Natural killer cell (primary cell): ENCODE results near the gene DIPK1A. TPM values are rescaled to one million over a fixed set of nuclear protein-coding genes. Genes with fewer than 3 reads are reported as not detected.

Source experiments
- ATAC-seq, 3 donors: fragments of 150-1000 bp in 2 of 3; fragments of 200-7000 bp in 1 of 3; cut with Tn5 transposase; 1 replicate in 1 of 3; 2 replicates in 2 of 3; pipeline ENCODE4 v1.10.0; 2021; ENCODE audit warnings: mild to moderate bottlenecking in 2 of 3, moderate library complexity in 2 of 3
- DNase-seq, 2 donors: peaks; one replicate each; pipeline versions ENCODE4 v3.0.0 to v3.0.0-alpha.2; 2013 to 2021; ENCODE audit warnings: mixed read lengths in 1 of 2
- H3K27ac ChIP-seq: one replicate; pipeline ENCODE4 v1.5.1; 2013; ENCODE audit warnings: mild to moderate bottlenecking, low read length
- H3K27me3 ChIP-seq: one replicate; pipeline ENCODE4 v1.6.1; 2013; ENCODE audit warnings: low read length; ENCODE audit not compliant: control insufficient read depth, insufficient read depth
- H3K36me3 ChIP-seq: one replicate; pipeline ENCODE4 v1.6.1; 2013; ENCODE audit warnings: low read length; ENCODE audit not compliant: control insufficient read depth, insufficient read depth
- H3K4me1 ChIP-seq: one replicate; pipeline ENCODE4 v1.6.1; 2013; ENCODE audit warnings: low read length; ENCODE audit not compliant: control insufficient read depth, insufficient read depth
- H3K4me3 ChIP-seq: one replicate; pipeline ENCODE4 v1.5.1; 2013; ENCODE audit warnings: low read length
- H3K9me3 ChIP-seq: one replicate; pipeline ENCODE4 v1.6.1; 2013; ENCODE audit warnings: low read length; ENCODE audit not compliant: control insufficient read depth, insufficient read depth
- H3K27ac Mint-ChIP-seq, 2 donors: one replicate each; pipeline ENCODE4 v1.8.0; 2022; ENCODE audit warnings: mild to moderate bottlenecking in 2 of 2, mixed read lengths in 2 of 2, moderate library complexity in 1 of 2
- H3K27me3 Mint-ChIP-seq, 2 donors: one replicate each; pipeline ENCODE4 v1.8.0; 2022; ENCODE audit warnings: low read depth in 2 of 2, mixed read lengths in 2 of 2
- H3K36me3 Mint-ChIP-seq: one replicate; pipeline ENCODE4 v1.8.0; 2022; ENCODE audit warnings: mixed read lengths
- H3K4me1 Mint-ChIP-seq, 2 donors: one replicate each; pipeline ENCODE4 v1.8.0; 2022; ENCODE audit warnings: mixed read lengths in 2 of 2
- H3K4me3 Mint-ChIP-seq: one replicate; pipeline ENCODE4 v1.8.0; 2022; ENCODE audit warnings: mild to moderate bottlenecking, moderate library complexity, mixed read lengths
- H3K9me3 Mint-ChIP-seq, 2 donors: one replicate each; pipeline ENCODE4 v1.8.0; 2022; ENCODE audit warnings: mixed read lengths in 2 of 2
- WGBS: methylation state at CpG from one replicate; pipeline ENCODE4 v1.1.7; 2013; ENCODE audit warnings: missing lambda C conversion rate; ENCODE audit not compliant: insufficient coverage; 5-methylcytosine and 5-hydroxymethylcytosine counted together
- intact Hi-C: fragments of 100-400 bp; cut with micrococcal nuclease; formaldehyde crosslinking; loops from one replicate; pipeline ENCODE4 v1.14.2; 2022
- total RNA-seq, 4 donors: library from RNA; stranded (reverse); fragments of 120-200 nt in 1 of 4; gene quantifications; one replicate each; pipeline versions ENCODE4 v1.2.3 to v1.2.4, GENCODE V29; 2013 to 2022
- TF ChIP-seq, protein P1 (sequence below): fragments of 200-600 bp; IDR thresholded peaks from one replicate; pipeline ENCODE4 v1.8.0; 2022; ENCODE audit warnings: antibody characterized with exemption

The DIPK1A gene
- total RNA-seq, 3 donors from 2014 or later (not counting 1 experiment from before 2014, with no cell fraction given), result 7.0 to 11.3 (median 11.2) TPM

DNA sequence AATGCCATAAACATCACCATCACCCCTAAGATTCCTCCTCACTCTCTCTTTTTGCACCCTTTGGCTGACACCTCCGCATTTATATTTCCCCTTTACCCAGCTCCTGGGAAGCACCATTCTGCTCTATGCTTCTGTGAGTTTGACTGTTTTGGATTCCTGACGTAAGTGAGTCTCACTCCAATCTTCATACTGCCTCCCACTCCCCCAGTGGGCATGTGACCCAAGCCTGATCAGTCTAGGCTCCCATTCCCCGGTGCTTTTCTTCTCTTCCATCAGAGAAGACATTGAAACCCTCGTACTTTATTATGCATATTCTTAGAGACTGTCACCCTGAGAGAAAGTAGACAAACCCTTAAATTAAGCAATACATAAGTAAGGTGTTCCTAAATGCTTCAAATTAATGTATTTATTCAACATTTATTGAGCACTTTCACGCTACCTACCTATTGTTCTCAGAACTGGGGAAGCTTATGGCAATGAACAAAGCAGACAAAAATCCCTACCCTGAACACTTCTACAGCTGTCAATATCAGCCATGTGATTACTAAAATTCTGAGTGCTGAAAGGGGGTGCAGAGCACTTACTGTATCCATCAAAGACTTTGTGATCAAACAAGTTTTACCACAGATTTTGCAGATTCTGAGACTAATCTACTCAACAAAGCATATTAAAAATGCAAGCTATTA is 43.4 kb upstream of the DIPK1A start:
- DNase-seq, result no peak
- ATAC-seq, result no peak
- H3K27ac ChIP-seq, result no peak overlapping the region
- Mint-ChIP-seq H3K4me1 (no peaks in the 10 kb centered on the region), H3K4me3 (no peak overlapping the region), H3K27ac (no peak overlapping the region), H3K9me3 (no peaks in the 10 kb centered on the region), H3K36me3 (no peaks in the 10 kb centered on the region), H3K27me3 (peaks cover 29 to 42% of the 10 kb centered on the region in 2 donors)
- TF ChIP-seq, protein P1, sequence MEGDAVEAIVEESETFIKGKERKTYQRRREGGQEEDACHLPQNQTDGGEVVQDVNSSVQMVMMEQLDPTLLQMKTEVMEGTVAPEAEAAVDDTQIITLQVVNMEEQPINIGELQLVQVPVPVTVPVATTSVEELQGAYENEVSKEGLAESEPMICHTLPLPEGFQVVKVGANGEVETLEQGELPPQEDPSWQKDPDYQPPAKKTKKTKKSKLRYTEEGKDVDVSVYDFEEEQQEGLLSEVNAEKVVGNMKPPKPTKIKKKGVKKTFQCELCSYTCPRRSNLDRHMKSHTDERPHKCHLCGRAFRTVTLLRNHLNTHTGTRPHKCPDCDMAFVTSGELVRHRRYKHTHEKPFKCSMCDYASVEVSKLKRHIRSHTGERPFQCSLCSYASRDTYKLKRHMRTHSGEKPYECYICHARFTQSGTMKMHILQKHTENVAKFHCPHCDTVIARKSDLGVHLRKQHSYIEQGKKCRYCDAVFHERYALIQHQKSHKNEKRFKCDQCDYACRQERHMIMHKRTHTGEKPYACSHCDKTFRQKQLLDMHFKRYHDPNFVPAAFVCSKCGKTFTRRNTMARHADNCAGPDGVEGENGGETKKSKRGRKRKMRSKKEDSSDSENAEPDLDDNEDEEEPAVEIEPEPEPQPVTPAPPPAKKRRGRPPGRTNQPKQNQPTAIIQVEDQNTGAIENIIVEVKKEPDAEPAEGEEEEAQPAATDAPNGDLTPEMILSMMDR, result no peak
- no peaks in the 10 kb centered on the region for H3K9me3 ChIP-seq
- no peak overlapping the region for H3K4me3 ChIP-seq
- H3K36me3 ChIP-seq, result no peaks in the 10 kb centered on the region
- no peaks in the 10 kb centered on the region for H3K27me3 ChIP-seq
- intact Hi-C loops, result no loop called here
- H3K4me1 ChIP-seq, result no peaks in the 10 kb centered on the region
- WGBS, result 79% methylated on average over 4 of the region's 5 CpGs

DNA sequence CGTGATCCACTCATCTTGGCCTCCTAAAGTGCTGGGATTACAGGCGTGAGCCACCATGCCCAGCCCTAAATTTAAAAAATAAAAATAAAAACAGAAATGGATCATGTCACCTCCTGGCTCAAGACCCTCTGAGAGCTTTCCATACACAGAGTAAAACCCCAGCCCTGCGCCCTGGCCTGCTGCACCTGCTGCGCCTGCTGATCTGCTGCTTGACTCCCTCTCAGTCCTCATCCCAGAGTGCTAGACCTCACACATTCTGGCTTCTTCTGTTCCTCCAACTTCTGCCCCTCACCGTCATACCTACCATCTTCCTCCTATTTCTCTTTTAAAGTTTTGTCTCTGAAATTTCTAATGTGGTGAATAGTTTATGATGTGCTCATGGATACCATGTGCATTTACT is 42.7 kb upstream of the DIPK1A start:
- Histone ChIP-seq H3K36me3 (no peaks in the 10 kb centered on the region), H3K27ac (no peak overlapping the region), H3K4me1 (no peaks in the 10 kb centered on the region), H3K9me3 (no peaks in the 10 kb centered on the region), H3K27me3 (no peaks in the 10 kb centered on the region), H3K4me3 (no peak overlapping the region)
- no peaks in the 10 kb centered on the region for H3K4me1 Mint-ChIP-seq
- intact Hi-C loops, result no loop called here
- H3K27me3 Mint-ChIP-seq, result peaks cover 29 to 41% of the 10 kb centered on the region in 2 donors
- no peak overlapping the region for H3K4me3 Mint-ChIP-seq
- TF ChIP-seq, protein P1, result no peak
- no peak for ATAC-seq
- H3K9me3 Mint-ChIP-seq, result no peaks in the 10 kb centered on the region
- 94% methylated on average over 4 of the region's 5 CpGs for WGBS
- H3K36me3 Mint-ChIP-seq, result no peaks in the 10 kb centered on the region
- H3K27ac Mint-ChIP-seq, result no peak overlapping the region
- no peak for DNase-seq

DNA sequence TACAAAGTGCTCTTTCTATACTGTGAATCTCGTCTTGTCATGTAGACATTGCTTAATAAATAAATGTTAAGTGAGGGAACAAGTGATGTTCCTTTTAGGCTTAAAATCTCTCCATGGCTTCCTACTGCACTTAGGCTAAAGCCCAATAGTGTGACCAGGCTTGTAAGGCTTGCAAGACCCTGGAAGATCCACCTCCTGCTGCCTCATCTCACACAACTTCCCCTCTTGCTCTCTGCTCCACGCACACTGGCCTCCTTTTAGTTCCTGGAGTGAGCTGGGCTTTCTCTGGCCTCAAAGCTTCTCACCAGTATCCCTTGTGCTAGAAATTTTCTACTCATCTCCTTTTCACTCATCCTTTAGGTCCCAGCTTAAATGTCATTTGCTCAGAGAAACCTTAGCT is 41.5 kb upstream of the DIPK1A start:
- H3K36me3 Mint-ChIP-seq, result no peaks in the 10 kb centered on the region
- TF ChIP-seq, protein P1, result no peak
- H3K9me3 ChIP-seq, result no peaks in the 10 kb centered on the region
- no peak overlapping the region for H3K4me3 Mint-ChIP-seq
- no peaks in the 10 kb centered on the region for H3K4me1 ChIP-seq
- no peaks in the 10 kb centered on the region for H3K4me1 Mint-ChIP-seq
- intact Hi-C loops, result no loop called here
- H3K27ac ChIP-seq, result no peak overlapping the region
- H3K27ac Mint-ChIP-seq, result no peak overlapping the region
- ATAC-seq (no peak), DNase-seq (no peak)
- H3K9me3 Mint-ChIP-seq, result no peaks in the 10 kb centered on the region
- H3K27me3 ChIP-seq, result no peaks in the 10 kb centered on the region
- no peaks in the 10 kb centered on the region for H3K36me3 ChIP-seq
- H3K4me3 ChIP-seq, result no peak overlapping the region
- WGBS, result 73% methylated on average over 1 of the region's 2 CpGs
- peaks cover 25 to 29% of the 10 kb centered on the region in 2 donors for H3K27me3 Mint-ChIP-seq

DNA sequence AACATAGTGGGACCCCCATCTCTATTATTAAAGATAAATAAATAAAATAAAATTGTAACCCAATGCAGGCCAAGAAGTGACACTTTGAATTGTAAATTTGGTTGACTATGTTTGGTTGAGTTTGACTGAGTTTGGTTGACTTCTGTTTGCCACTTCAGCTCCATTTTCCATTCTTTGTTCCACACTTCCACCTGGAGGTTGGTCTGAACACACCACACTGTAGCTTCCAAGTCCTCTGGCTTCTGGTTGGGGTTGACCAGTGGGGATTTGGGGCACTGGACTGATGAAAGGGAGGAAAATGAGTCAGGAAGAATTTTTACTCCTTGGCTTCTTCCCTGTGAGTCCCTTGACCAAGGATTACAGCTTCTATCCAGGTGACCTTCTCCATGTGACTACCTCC is 40.6 kb upstream of the DIPK1A start:
- intact Hi-C loops, result no loop called here

More for the DNA sequence above, 40.6 kb upstream of the DIPK1A start:
- DNase-seq (no peak), ATAC-seq (no peak)
- Histone ChIP-seq H3K27ac (no peak overlapping the region), H3K9me3 (no peaks in the 10 kb centered on the region), H3K36me3 (no peaks in the 10 kb centered on the region), H3K4me1 (no peaks in the 10 kb centered on the region), H3K4me3 (no peak overlapping the region), H3K27me3 (no peaks in the 10 kb centered on the region)
- Mint-ChIP-seq H3K4me3 (no peak overlapping the region), H3K4me1 (no peaks in the 10 kb centered on the region), H3K27ac (no peak overlapping the region), H3K36me3 (no peaks in the 10 kb centered on the region), H3K9me3 (no peaks in the 10 kb centered on the region), H3K27me3 (peaks cover 23 to 29% of the 10 kb centered on the region in 2 donors)
- TF ChIP-seq, protein P1, result no peak
